GOT3 (cell line): Measurements from ENCODE around the gene TRUB1.

ENCODE experiments used
- DNase-seq: peaks from one replicate; lab custom pipeline; 2025; ENCODE audit warnings: mixed read lengths; lab: John Stamatoyannopoulos, UW

Gene TRUB1

GRCh38 chr10:114975091-114975490, 37.1 kb downstream of the TRUB1 start:
- no peak for DNase-seq

GRCh38 chr10:114982989-114983388, 45.0 kb downstream of the TRUB1 start:
- DNase-seq: no peak

GRCh38 chr10:114987995-114988394, 50.0 kb downstream of the TRUB1 start:
- no peak for DNase-seq

GRCh38 chr10:114990586-114990985, 52.6 kb downstream of the TRUB1 start:
- no peak for DNase-seq

GRCh38 chr10:114990991-114991390, 53.0 kb downstream of the TRUB1 start:
- no peak for DNase-seq

GRCh38 chr10:114992189-114992775, 54.3 kb downstream of the TRUB1 start:
- no peak for DNase-seq

GRCh38 chr10:114995468-114996247, 57.7 kb downstream of the TRUB1 start:
- DNase-seq: no peak

GRCh38 chr10:114996542-114996941, 58.5 kb downstream of the TRUB1 start:
- DNase-seq: no peak

GRCh38 chr10:114998993-114999392, 61.0 kb downstream of the TRUB1 start:
- DNase-seq: no peak

GRCh38 chr10:115001506-115002381, 63.7 kb downstream of the TRUB1 start:
- DNase-seq: no peak

GRCh38 chr10:115003396-115003795, 65.4 kb downstream of the TRUB1 start:
- DNase-seq: no peak

- DNase-seq: no peak
Observed at GRCh38 chr10:115004236-115004862, 66.4 kb downstream of the TRUB1 start.

GRCh38 chr10:115005771-115006170, 67.8 kb downstream of the TRUB1 start:
- no peak for DNase-seq

GRCh38 chr10:115018185-115018931, 80.4 kb downstream of the TRUB1 start:
- DNase-seq: no peak

GRCh38 chr10:115020449-115020848, 82.5 kb downstream of the TRUB1 start:
- no peak for DNase-seq

- DNase-seq: no peak
Observed at GRCh38 chr10:115022733-115023132, 84.7 kb downstream of the TRUB1 start.

GRCh38 chr10:115023715-115024114, 85.7 kb downstream of the TRUB1 start:
- DNase-seq: no peak

GRCh38 chr10:115024371-115024770, 86.4 kb downstream of the TRUB1 start:
- DNase-seq: no peak

- DNase-seq: no peak
Observed at GRCh38 chr10:115026056-115026745, 88.2 kb downstream of the TRUB1 start.

- DNase-seq: no peak
Observed at GRCh38 chr10:115026746-115027140, 88.7 kb downstream of the TRUB1 start.
